Karpas-422 (cell line): ENCODE results near the gene PIGB. TPM values are rescaled to one million over a fixed set of nuclear protein-coding genes. Genes with fewer than 3 reads are reported as not detected.

Experiments
- DNase-seq: peaks from one replicate; pipeline ENCODE4 v3.0.0-alpha.2; 2015
- H2AFZ ChIP-seq: fragments of 200-600 bp; sonication (generic); 2 replicates; pipeline ENCODE4 v1.6.1; 2014; ENCODE audit warnings: antibody characterized with exemption, low read length, mixed read lengths
- H3K27ac ChIP-seq: fragments of 200-600 bp; sonication (generic); 2 replicates; pipeline ENCODE4 v1.5.1; 2014; ENCODE audit warnings: mild to moderate bottlenecking, low read length, moderate library complexity
- H3K27me3 ChIP-seq: fragments of 200-600 bp; sonication (generic); 2 replicates; pipeline ENCODE4 v1.6.1; 2014; ENCODE audit warnings: low read length, mixed read lengths
- H3K36me3 ChIP-seq: fragments of 200-600 bp; sonication (generic); 2 replicates; pipeline ENCODE4 v1.6.1; 2014; ENCODE audit warnings: low read length, mixed read lengths; ENCODE audit not compliant: insufficient read depth
- H3K4me1 ChIP-seq: fragments of 200-600 bp; sonication (generic); 2 replicates; pipeline ENCODE4 v1.6.1; 2014; ENCODE audit warnings: mild to moderate bottlenecking, low read length, mixed read lengths
- H3K4me2 ChIP-seq: fragments of 200-600 bp; sonication (generic); 2 replicates; pipeline ENCODE4 v1.6.1; 2014; ENCODE audit warnings: low read length, low read depth, mild to moderate bottlenecking; ENCODE audit not compliant: poor library complexity, severe bottlenecking
- H3K4me3 ChIP-seq: fragments of 200-600 bp; sonication (generic); 2 replicates; pipeline ENCODE4 v1.5.1; 2014; ENCODE audit warnings: mild to moderate bottlenecking, antibody characterized with exemption, low read length, mixed read lengths
- H3K79me2 ChIP-seq: fragments of 200-600 bp; sonication (generic); 2 replicates; pipeline ENCODE4 v1.6.1; 2014; ENCODE audit warnings: mild to moderate bottlenecking, low read length, mixed read lengths
- H3K9ac ChIP-seq: fragments of 200-600 bp; sonication (generic); 2 replicates; pipeline ENCODE4 v1.6.0; 2014; ENCODE audit warnings: low read length
- H3K9me2 ChIP-seq: fragments of 200-600 bp; sonication (generic), shearing (Covaris generic); replicated peaks from 2 replicates; pipeline ENCODE4 v1.6.0; 2014; ENCODE audit warnings: mild to moderate bottlenecking, low read length, moderate library complexity; ENCODE audit not compliant: insufficient read depth
- H3K9me3 ChIP-seq: fragments of 300-700, 200-600 bp; sonication (generic); 2 replicates; pipeline ENCODE4 v1.6.1; 2014; ENCODE audit warnings: low read length, mixed read lengths
- H4K20me1 ChIP-seq: fragments of 200-600 bp; sonication (generic); 2 replicates; pipeline ENCODE4 v1.6.1; 2014; ENCODE audit warnings: mild to moderate bottlenecking, antibody characterized with exemption, low read length, low read depth; ENCODE audit not compliant: insufficient read depth
- total RNA-seq: library from RNA; depleted of rRNA; stranded (reverse); fragments of >200 nt; shearing (Covaris generic); gene quantifications from 2 replicates; pipeline ENCODE4 v1.2.3, GENCODE V29; 2014; ENCODE audit warnings: low replicate concordance

The PIGB gene
- total RNA-seq, 1 experiment from 2014 or later, result 46.6 TPM

DNA sequence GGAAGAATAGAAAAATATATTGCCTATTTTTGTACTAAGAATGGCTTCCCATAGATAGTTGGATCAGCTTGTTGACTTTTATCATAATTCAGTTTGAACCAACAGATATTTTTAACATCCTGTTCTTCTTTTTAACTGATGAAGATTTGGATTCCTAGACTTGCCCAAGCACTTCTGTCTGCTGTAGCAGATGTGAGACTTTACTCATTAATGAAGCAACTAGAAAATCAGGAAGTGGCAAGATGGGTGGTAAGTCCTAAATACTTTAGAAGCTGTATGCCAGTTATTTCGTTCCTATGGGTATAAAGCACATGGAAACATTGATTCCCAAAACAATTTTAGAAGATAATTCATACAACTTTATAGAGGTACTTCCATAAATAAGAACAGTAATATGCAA, 8.4 kb downstream of the PIGB start:
- Histone ChIP-seq H4K20me1 (no peaks in the 10 kb centered on the region), H3K27me3 (no peaks in the 10 kb centered on the region), H3K9ac (no peak overlapping the region), H3K9me2 (no peaks in the 10 kb centered on the region), H3K4me3 (no peak overlapping the region), H3K27ac (peak overlapping the region; percentile 55; the same call in 1 of the 2 replicates), H3K36me3 (peaks cover 13% of the 10 kb centered on the region), H3K79me2 (peaks cover 33% of the 10 kb centered on the region), H3K9me3 (no peaks in the 10 kb centered on the region), H3K4me1 (peaks cover 22% of the 10 kb centered on the region), H3K4me2 (no peak overlapping the region), H2AFZ (no peak overlapping the region)
- DNase-seq, result peak; percentile 50

GRCh38 chr15:55334371-55334770, 15.3 kb downstream of the PIGB start:
- no peak overlapping the region for H3K4me3 ChIP-seq
- H3K4me2 ChIP-seq, result no peak overlapping the region
- H3K9me3 ChIP-seq, result no peaks in the 10 kb centered on the region
- H3K9me2 ChIP-seq, result no peaks in the 10 kb centered on the region
- no peaks in the 10 kb centered on the region for H3K4me1 ChIP-seq
- H3K27me3 ChIP-seq, result no peaks in the 10 kb centered on the region
- no peaks in the 10 kb centered on the region for H3K79me2 ChIP-seq
- no peak for DNase-seq
- no peak overlapping the region for H2AFZ ChIP-seq
- peaks cover 26% of the 10 kb centered on the region for H3K36me3 ChIP-seq
- no peaks in the 10 kb centered on the region for H4K20me1 ChIP-seq
- no peak overlapping the region for H3K9ac ChIP-seq
- H3K27ac ChIP-seq, result no peak overlapping the region

DNA sequence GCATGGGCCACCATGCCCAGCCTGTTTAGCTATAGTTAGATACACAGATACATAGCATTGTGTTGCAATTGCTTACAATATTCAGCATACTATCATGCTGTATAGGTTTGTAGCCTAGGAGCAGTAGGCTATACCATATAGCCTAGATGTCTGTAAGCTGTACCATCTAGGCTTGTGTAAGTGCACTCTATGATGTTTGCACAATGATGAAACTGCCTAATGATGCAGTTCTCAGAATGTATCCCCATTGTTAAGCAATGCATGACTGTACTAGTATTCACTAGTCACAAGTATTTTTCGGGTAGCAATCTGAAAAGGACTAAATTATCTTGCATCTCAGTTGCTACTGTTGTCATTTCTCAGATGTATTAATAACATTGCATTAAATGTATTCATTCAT, 16.0 kb downstream of the PIGB start:
- no peak for DNase-seq
- no peak overlapping the region for H2AFZ ChIP-seq

DNA sequence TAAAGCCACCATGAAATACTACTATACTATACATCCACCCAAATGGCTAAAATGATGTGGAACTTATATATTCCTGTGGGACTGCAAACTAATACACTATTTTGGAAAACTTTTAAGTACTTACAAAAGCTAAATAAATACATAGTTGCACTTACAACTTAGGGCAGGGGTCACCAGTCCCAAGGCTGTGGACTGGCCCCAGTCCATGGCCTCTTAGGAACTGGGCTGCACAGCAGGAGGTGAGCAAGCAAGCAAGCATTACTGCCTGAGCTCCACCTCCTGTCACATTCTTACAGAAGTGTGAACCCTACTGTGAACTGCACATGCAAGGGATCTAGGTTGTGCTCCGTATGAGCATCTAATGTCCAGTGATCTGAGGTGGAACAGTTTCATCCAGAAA, 18.1 kb downstream of the PIGB start:
- Histone ChIP-seq H3K27ac (no peak overlapping the region), H3K4me1 (no peaks in the 10 kb centered on the region), H3K4me2 (no peak overlapping the region), H3K9me3 (no peaks in the 10 kb centered on the region), H3K9ac (no peak overlapping the region), H3K9me2 (no peaks in the 10 kb centered on the region), H3K79me2 (no peaks in the 10 kb centered on the region), H3K4me3 (no peak overlapping the region), H2AFZ (no peak overlapping the region), H4K20me1 (no peaks in the 10 kb centered on the region), H3K36me3 (peaks cover 20% of the 10 kb centered on the region), H3K27me3 (no peaks in the 10 kb centered on the region)
- DNase-seq, result no peak

More for the DNA sequence above, 16.0 kb downstream of the PIGB start:
- no peak overlapping the region for H3K4me2 ChIP-seq
- no peaks in the 10 kb centered on the region for H3K9me3 ChIP-seq
- H3K79me2 ChIP-seq, result no peaks in the 10 kb centered on the region
- no peak overlapping the region for H3K4me3 ChIP-seq
- no peaks in the 10 kb centered on the region for H4K20me1 ChIP-seq
- no peaks in the 10 kb centered on the region for H3K4me1 ChIP-seq
- H3K9ac ChIP-seq, result no peak overlapping the region
- no peaks in the 10 kb centered on the region for H3K27me3 ChIP-seq
- peaks cover 26% of the 10 kb centered on the region for H3K36me3 ChIP-seq
- no peak overlapping the region for H3K27ac ChIP-seq
- no peaks in the 10 kb centered on the region for H3K9me2 ChIP-seq

DNA sequence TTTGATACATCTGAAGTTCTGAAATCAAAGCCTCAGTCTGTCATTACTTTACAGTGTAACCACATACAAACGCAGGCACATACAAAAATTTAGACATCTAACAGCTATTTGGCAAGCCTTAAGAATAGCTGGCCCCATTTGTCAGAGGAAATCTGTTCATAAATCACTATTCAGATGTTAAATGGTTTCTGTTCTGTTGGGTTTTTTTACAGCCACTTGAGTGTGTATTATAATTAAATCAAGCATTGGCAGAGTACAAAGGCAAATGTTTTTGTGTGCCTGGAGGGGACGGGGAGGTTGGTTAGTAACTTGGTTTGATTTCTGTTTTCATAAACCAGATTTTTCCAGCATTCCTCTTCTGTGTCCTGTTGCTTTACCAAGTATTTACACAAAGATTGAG, 24.1 kb downstream of the PIGB start:
- Histone ChIP-seq H3K4me1 (peaks cover 14% of the 10 kb centered on the region), H3K36me3 (peaks cover 11% of the 10 kb centered on the region; the same call in 1 of the 2 replicates), H3K9ac (no peak overlapping the region), H4K20me1 (no peaks in the 10 kb centered on the region), H3K27me3 (no peaks in the 10 kb centered on the region), H2AFZ (no peak overlapping the region), H3K9me2 (no peaks in the 10 kb centered on the region), H3K4me3 (no peak overlapping the region), H3K27ac (peak overlapping the region; percentile 20; the same call in 1 of the 2 replicates), H3K4me2 (no peak overlapping the region), H3K79me2 (no peaks in the 10 kb centered on the region), H3K9me3 (no peaks in the 10 kb centered on the region)
- DNase-seq, result no peak

DNA sequence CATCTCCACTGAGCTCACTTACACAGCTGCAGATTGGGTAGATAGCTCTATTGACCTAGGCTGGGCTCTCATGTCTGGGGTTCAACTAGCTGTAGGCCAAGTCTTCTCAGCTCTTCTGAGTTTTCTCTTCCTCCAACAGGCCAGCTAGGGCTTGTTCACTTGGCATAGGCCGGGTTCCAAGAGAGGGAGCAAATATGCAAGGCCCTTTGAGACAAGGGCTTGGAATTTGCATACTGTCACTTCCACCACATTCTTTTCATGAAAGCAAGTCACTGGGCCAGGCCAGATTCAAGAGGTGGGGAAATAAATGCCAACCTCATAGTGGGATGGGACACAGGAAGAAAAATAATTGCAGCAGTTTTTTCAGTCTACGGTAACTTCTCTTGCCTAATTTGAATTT, 25.2 kb downstream of the PIGB start:
- Histone ChIP-seq H3K27ac (peak overlapping the region; percentile 20; the same call in 1 of the 2 replicates), H3K36me3 (peaks cover 11% of the 10 kb centered on the region; the same call in 1 of the 2 replicates)

GRCh38 chr15:55348281-55348778, 29.3 kb downstream of the PIGB start:
- Histone ChIP-seq H3K4me1 (peaks cover 14% of the 10 kb centered on the region), H3K79me2 (no peaks in the 10 kb centered on the region), H3K9me3 (no peaks in the 10 kb centered on the region), H3K27ac (no peak overlapping the region), H4K20me1 (no peaks in the 10 kb centered on the region), H3K4me3 (no peak overlapping the region), H3K4me2 (no peak overlapping the region), H2AFZ (no peak overlapping the region), H3K27me3 (no peaks in the 10 kb centered on the region), H3K9ac (no peak overlapping the region), H3K9me2 (no peaks in the 10 kb centered on the region), H3K36me3 (peaks cover 21% of the 10 kb centered on the region)
- no peak for DNase-seq

More for the DNA sequence above, 25.2 kb downstream of the PIGB start:
- Histone ChIP-seq H3K4me2 (no peak overlapping the region), H2AFZ (no peak overlapping the region), H3K4me3 (no peak overlapping the region), H3K9me2 (no peaks in the 10 kb centered on the region), H4K20me1 (no peaks in the 10 kb centered on the region), H3K9me3 (no peaks in the 10 kb centered on the region), H3K4me1 (peaks cover 14% of the 10 kb centered on the region), H3K9ac (no peak overlapping the region), H3K27me3 (no peaks in the 10 kb centered on the region), H3K79me2 (no peaks in the 10 kb centered on the region)
- DNase-seq, result peak; percentile 63

GRCh38 chr15:55349282-55349681, 30.3 kb downstream of the PIGB start:
- Histone ChIP-seq H3K4me1 (peaks cover 4% of the 10 kb centered on the region), H2AFZ (no peak overlapping the region), H3K27ac (no peak overlapping the region), H3K4me3 (no peak overlapping the region), H3K9me2 (no peaks in the 10 kb centered on the region), H3K9ac (no peak overlapping the region), H3K4me2 (no peak overlapping the region), H3K27me3 (no peaks in the 10 kb centered on the region), H4K20me1 (no peaks in the 10 kb centered on the region), H3K79me2 (no peaks in the 10 kb centered on the region), H3K9me3 (no peaks in the 10 kb centered on the region), H3K36me3 (peaks cover 21% of the 10 kb centered on the region)
- no peak for DNase-seq
